K562 (cell line): Measurements from ENCODE around the gene TGFBR1. TPM values are rescaled to one million over a fixed set of nuclear protein-coding genes. Genes with fewer than 3 reads are reported as not detected.

Source experiments
- CBX2 ChIP-seq: fragments of 200-600 bp; sonication (generic); IDR thresholded peaks from one replicate; pipeline ENCODE4 v1.6.1; 2012; ENCODE audit warnings: mild to moderate bottlenecking, low read length, inconsistent platforms; ENCODE audit not compliant: insufficient read depth, poor library complexity, severe bottlenecking
- CHD4 ChIP-seq: fragments of 200-600 bp; sonication (generic); IDR thresholded peaks from 3 replicates; pipeline ENCODE4 v1.6.1; 2012; ENCODE audit warnings: low read depth, mild to moderate bottlenecking, mixed read lengths, low read length, inconsistent platforms; ENCODE audit not compliant: insufficient read depth, insufficient replicate concordance, poor library complexity, severe bottlenecking
- CXXC5 ChIP-seq: fragments of 250-450 bp; sonication (Bioruptor Pico); IDR thresholded peaks from 2 replicates; pipeline ENCODE4 v1.8.0; 2022; ENCODE audit warnings: inconsistent platforms, mild to moderate bottlenecking, moderate library complexity
- ELK1 ChIP-seq: sonication (generic); formaldehyde crosslinking; IDR thresholded peaks from 2 replicates; pipeline ENCODE4 v1.8.1; 2022; ENCODE audit warnings: missing genetic modification reagents
- ESRRB ChIP-seq: fragments of 250-450 bp; sonication (Bioruptor Pico); IDR thresholded peaks from 2 replicates; pipeline ENCODE4 v1.5.0; 2020; ENCODE audit warnings: mild to moderate bottlenecking, moderate library complexity, borderline replicate concordance
- GATA2 ChIP-seq: sonication (generic); formaldehyde crosslinking; IDR thresholded peaks from 2 replicates; pipeline ENCODE4 v1.4.0; 2020; ENCODE audit warnings: mild to moderate bottlenecking, missing genetic modification reagents
- HMG20B ChIP-seq: fragments of 250-450 bp; sonication (Bioruptor Pico); IDR thresholded peaks from 2 replicates; pipeline ENCODE4 v1.5.0; 2021; ENCODE audit warnings: mild to moderate bottlenecking
- HNRNPH1 ChIP-seq: fragments of 200-400 bp; formaldehyde crosslinking; optimal IDR thresholded peaks from 2 replicates; pipeline ENCODE3; 2017; ENCODE audit warnings: low read depth, mild to moderate bottlenecking, low read length, moderate library complexity
- KHSRP ChIP-seq: fragments of 450-650 bp; IDR thresholded peaks from 2 replicates; pipeline ENCODE4 v1.6.1; 2017
- MCM7 ChIP-seq, 2 experiments: fragments of 450-650 bp; IDR thresholded peaks; 2 replicates each; pipeline ENCODE4 v1.6.1; 2016 to 2018
- NONO ChIP-seq, 2 experiments: fragments of 200-400 bp in 1 of 2; fragments of 450-650 bp in 1 of 2; formaldehyde crosslinking in 1 of 2; IDR thresholded peaks; 2 replicates each; pipeline ENCODE4 v1.6.1; 2017; ENCODE audit warnings: low read depth in 2 of 2, mild to moderate bottlenecking in 2 of 2, moderate library complexity in 2 of 2, low read length in 1 of 2
- PHF20 ChIP-seq: fragments of 450-650 bp; IDR thresholded peaks from 2 replicates; pipeline ENCODE4 v1.6.1; 2018; ENCODE audit not compliant: partially characterized antibody
- SAFB2 ChIP-seq: fragments of 200-400 bp; formaldehyde crosslinking; IDR thresholded peaks from 2 replicates; pipeline ENCODE4 v1.6.1; 2018; ENCODE audit warnings: borderline replicate concordance, low read length, low read depth, moderate library complexity; ENCODE audit not compliant: severe bottlenecking
- SIX5 ChIP-seq, 2 experiments: IDR thresholded peaks; 2 replicates each; pipeline ENCODE4 v1.6.1; 2011; ENCODE audit warnings: low read length in 2 of 2, borderline replicate concordance in 1 of 2, low read depth in 1 of 2, mild to moderate bottlenecking in 1 of 2, moderate library complexity in 1 of 2; ENCODE audit not compliant: insufficient read depth in 1 of 2
- SMAD1 ChIP-seq: fragments of 150-350 bp; IDR thresholded peaks from 2 replicates; pipeline ENCODE4 v1.6.1; 2014; ENCODE audit warnings: low read length, low read depth; ENCODE audit not compliant: partially characterized antibody
- SMAD4 ChIP-seq: fragments of 250-450 bp; sonication (Bioruptor Pico); conservative IDR thresholded peaks from 2 replicates; pipeline ENCODE4 v1.8.0; 2021; ENCODE audit warnings: inconsistent platforms, mild to moderate bottlenecking, moderate library complexity
- TEAD4 ChIP-seq, 2 experiments: sonication (generic) in 1 of 2; formaldehyde crosslinking in 1 of 2; IDR thresholded peaks; 2 replicates each; pipeline versions ENCODE4 v1.6.1 to v1.8.0; 2012 to 2022; ENCODE audit warnings: borderline replicate concordance in 1 of 2, inconsistent platforms in 1 of 2, low read length in 1 of 2, mild to moderate bottlenecking in 1 of 2, missing genetic modification reagents in 1 of 2
- ZBTB17 ChIP-seq: fragments of 450-650 bp; formaldehyde crosslinking; IDR thresholded peaks from 2 replicates; pipeline ENCODE4 v1.4.0; 2020; ENCODE audit warnings: mild to moderate bottlenecking
- ZC3H8 ChIP-seq: fragments of 450-650 bp; IDR thresholded peaks from 2 replicates; pipeline ENCODE4 v1.6.1; 2017
- ZNF146 ChIP-seq: IDR thresholded peaks from one replicate; pipeline ENCODE4 v1.6.1; 2018; ENCODE audit warnings: missing compliant biosample characterization; ENCODE audit not compliant: unreplicated experiment
- ZNF398 ChIP-seq: fragments of 250-450 bp; sonication (Bioruptor Pico); IDR thresholded peaks from 2 replicates; pipeline ENCODE4 v1.8.0; 2021; ENCODE audit warnings: moderate library complexity, mild to moderate bottlenecking, inconsistent platforms
- ZNF589 ChIP-seq: fragments of 200-800 bp; sonication (Bioruptor generic); IDR thresholded peaks from 2 replicates; pipeline ENCODE4 v1.6.1; 2016; ENCODE audit warnings: low read depth, missing genetic modification characterization, missing compliant biosample characterization
- polyA plus RNA-seq, 8 experiments: library from polyadenylated mRNA; depleted of rRNA in 4 of 8; stranded (reverse) in 5 of 8; unstranded in 3 of 8; fragments of >200 nt; fragmentation: Nextera tagmentation in 2 of 8; fragmentation: Illumina TruSeq in 1 of 8; extraction: Ambion mirVana in 2 of 8; extraction: Trizol in 1 of 8; gene quantifications; 2 replicates each; pipeline versions ENCODE4 v1.2.1 to v1.2.3, GENCODE V29; 2011 to 2014; ENCODE audit warnings: inconsistent platforms in 1 of 8, missing spikeins in 1 of 8
- total RNA-seq, 7 experiments: library from RNA; depleted of rRNA in 6 of 7; stranded (reverse); fragments of >200 nt in 6 of 7; fragmentation: Illumina TruSeq in 2 of 7; extraction: Trizol in 2 of 7; gene quantifications; 2 replicates each; pipeline versions ENCODE4 v1.2.1 to v1.2.3, GENCODE V29; 2011 to 2021; ENCODE audit warnings: low replicate concordance in 1 of 7
- TF ChIP-seq, protein P1 (sequence below), 2 experiments: fragments of 450-650 bp in 1 of 2; sonication (generic) in 1 of 2; formaldehyde crosslinking; conservative IDR thresholded peaks; 2 replicates each; pipeline versions ENCODE4 v1.4.0 to v1.8.1; 2020 to 2022; ENCODE audit warnings: mild to moderate bottlenecking in 1 of 2, missing genetic modification reagents in 1 of 2

TGFBR1 gene
- total and polyA plus RNA-seq, 9 of the 15 experiments (the other 6 are each of a cell fraction or from before 2014, with no cell fraction given): 15.5 to 62.4 (median 42.7) TPM

DNA sequence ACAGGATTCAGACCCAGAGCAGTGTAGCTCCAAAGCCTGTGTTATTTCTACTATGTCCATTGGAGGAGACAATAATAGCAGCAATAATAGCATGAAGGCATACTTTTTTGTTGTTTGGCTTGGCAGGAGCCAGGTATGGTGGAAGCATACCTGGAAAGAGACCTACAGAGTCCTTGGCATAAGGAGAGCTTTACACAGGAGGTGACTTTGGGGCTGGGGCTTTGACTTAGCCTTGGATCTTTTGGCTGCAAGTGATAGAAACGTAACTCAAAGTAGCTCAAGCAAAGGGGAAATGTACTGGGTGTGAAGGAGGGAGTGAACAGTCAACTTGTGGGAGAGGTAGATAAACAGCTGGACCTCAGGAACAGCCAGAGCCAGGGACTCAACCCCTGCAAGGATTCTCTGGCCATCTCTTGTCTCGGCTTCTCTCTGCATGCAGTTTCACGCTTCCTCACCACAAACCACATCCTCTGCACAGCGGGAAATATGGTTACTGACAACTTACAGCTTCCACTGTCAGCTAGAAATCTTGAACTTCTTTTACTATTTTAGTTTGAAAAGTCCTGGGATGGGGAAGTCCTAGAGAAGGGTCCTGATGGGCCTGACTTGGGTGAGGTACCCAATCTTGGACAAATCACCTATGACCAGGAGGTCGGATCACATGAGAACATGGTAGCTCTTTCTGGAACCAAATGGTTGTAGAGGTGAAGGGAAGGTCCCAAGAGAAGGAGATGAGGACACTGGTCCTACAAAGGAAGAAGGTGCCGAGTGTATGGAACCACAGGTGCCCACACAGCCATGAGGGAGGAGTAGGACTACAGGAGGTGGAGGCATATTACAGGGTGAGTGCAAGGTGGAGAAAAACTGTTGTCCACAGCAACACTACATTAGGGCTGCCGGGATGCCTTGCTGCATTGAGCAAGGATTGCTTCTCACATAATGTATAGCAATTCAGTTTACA, 47.0 kb upstream of the TGFBR1 start (continued):
- TF ChIP-seq ZNF398 (CRISPR knock-in tag): no peak
- no peak for TF ChIP-seq SAFB2
- peak; percentile 77 for TF ChIP-seq ZNF589 (CRISPR knock-in tag)
- TF ChIP-seq HMG20B (CRISPR knock-in tag): no peak
- TF ChIP-seq ZNF146 (CRISPR knock-in tag): no peak
- no peak for TF ChIP-seq CBX2
- peak; percentile 80 for TF ChIP-seq GATA2
- TF ChIP-seq MCM7 (IDR thresholded peaks at IDR 0.05): no peak
- TF ChIP-seq, protein P1, sequence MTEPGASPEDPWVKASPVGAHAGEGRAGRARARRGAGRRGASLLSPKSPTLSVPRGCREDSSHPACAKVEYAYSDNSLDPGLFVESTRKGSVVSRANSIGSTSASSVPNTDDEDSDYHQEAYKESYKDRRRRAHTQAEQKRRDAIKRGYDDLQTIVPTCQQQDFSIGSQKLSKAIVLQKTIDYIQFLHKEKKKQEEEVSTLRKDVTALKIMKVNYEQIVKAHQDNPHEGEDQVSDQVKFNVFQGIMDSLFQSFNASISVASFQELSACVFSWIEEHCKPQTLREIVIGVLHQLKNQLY (CRISPR knock-in tag; conservative IDR thresholded peaks at IDR 0.05): no peak
- TF ChIP-seq NONO (IDR thresholded peaks at IDR 0.05; ENCODE audit: low read depth in 2 of 2, low read length in 1 of 2): no peak
- TF ChIP-seq ZBTB17 (CRISPR knock-in tag): 0 out of 2 replicates have a peak, but pooled peaks have one; percentile 34
- no peak for TF ChIP-seq ELK1
- TF ChIP-seq SIX5 (IDR thresholded peaks at IDR 0.05; ENCODE audit: borderline replicate concordance in 1 of 2, insufficient read depth in 1 of 2, low read depth in 1 of 2, low read length in 2 of 2): no peak
- no peak for TF ChIP-seq ZC3H8
- no peak for TF ChIP-seq KHSRP
- no peak for TF ChIP-seq ESRRB
- TF ChIP-seq PHF20: peak; percentile 17
- peak; percentile 92 for TF ChIP-seq TEAD4 (IDR thresholded peaks at IDR 0.05; ENCODE audit: low read length)
- no peak for TF ChIP-seq TEAD4 (CRISPR knock-in tag; IDR thresholded peaks at IDR 0.05; ENCODE audit: borderline replicate concordance)
- peak; percentile 87 for TF ChIP-seq SMAD4 (CRISPR knock-in tag)
- no peak for TF ChIP-seq HNRNPH1
- peak; percentile 86 for TF ChIP-seq CHD4
- TF ChIP-seq CXXC5 (CRISPR knock-in tag): peak; percentile 65
- TF ChIP-seq SMAD1: no peak
